ENCODE measurements around the gene ATP9A. TPM values are rescaled to one million over a fixed set of nuclear protein-coding genes. Genes with fewer than 3 reads are reported as not detected.

ATP9A gene
- total and polyA plus RNA-seq, 2 of the 8 experiments (the other 6 are each of a cell fraction or from before 2014, with no cell fraction given), result 5.0 to 6.4 TPM

GRCh38 chr20:51766994-51767866, 960 bp downstream of the ATP9A start (continued):
- TF ChIP-seq, protein P1, sequence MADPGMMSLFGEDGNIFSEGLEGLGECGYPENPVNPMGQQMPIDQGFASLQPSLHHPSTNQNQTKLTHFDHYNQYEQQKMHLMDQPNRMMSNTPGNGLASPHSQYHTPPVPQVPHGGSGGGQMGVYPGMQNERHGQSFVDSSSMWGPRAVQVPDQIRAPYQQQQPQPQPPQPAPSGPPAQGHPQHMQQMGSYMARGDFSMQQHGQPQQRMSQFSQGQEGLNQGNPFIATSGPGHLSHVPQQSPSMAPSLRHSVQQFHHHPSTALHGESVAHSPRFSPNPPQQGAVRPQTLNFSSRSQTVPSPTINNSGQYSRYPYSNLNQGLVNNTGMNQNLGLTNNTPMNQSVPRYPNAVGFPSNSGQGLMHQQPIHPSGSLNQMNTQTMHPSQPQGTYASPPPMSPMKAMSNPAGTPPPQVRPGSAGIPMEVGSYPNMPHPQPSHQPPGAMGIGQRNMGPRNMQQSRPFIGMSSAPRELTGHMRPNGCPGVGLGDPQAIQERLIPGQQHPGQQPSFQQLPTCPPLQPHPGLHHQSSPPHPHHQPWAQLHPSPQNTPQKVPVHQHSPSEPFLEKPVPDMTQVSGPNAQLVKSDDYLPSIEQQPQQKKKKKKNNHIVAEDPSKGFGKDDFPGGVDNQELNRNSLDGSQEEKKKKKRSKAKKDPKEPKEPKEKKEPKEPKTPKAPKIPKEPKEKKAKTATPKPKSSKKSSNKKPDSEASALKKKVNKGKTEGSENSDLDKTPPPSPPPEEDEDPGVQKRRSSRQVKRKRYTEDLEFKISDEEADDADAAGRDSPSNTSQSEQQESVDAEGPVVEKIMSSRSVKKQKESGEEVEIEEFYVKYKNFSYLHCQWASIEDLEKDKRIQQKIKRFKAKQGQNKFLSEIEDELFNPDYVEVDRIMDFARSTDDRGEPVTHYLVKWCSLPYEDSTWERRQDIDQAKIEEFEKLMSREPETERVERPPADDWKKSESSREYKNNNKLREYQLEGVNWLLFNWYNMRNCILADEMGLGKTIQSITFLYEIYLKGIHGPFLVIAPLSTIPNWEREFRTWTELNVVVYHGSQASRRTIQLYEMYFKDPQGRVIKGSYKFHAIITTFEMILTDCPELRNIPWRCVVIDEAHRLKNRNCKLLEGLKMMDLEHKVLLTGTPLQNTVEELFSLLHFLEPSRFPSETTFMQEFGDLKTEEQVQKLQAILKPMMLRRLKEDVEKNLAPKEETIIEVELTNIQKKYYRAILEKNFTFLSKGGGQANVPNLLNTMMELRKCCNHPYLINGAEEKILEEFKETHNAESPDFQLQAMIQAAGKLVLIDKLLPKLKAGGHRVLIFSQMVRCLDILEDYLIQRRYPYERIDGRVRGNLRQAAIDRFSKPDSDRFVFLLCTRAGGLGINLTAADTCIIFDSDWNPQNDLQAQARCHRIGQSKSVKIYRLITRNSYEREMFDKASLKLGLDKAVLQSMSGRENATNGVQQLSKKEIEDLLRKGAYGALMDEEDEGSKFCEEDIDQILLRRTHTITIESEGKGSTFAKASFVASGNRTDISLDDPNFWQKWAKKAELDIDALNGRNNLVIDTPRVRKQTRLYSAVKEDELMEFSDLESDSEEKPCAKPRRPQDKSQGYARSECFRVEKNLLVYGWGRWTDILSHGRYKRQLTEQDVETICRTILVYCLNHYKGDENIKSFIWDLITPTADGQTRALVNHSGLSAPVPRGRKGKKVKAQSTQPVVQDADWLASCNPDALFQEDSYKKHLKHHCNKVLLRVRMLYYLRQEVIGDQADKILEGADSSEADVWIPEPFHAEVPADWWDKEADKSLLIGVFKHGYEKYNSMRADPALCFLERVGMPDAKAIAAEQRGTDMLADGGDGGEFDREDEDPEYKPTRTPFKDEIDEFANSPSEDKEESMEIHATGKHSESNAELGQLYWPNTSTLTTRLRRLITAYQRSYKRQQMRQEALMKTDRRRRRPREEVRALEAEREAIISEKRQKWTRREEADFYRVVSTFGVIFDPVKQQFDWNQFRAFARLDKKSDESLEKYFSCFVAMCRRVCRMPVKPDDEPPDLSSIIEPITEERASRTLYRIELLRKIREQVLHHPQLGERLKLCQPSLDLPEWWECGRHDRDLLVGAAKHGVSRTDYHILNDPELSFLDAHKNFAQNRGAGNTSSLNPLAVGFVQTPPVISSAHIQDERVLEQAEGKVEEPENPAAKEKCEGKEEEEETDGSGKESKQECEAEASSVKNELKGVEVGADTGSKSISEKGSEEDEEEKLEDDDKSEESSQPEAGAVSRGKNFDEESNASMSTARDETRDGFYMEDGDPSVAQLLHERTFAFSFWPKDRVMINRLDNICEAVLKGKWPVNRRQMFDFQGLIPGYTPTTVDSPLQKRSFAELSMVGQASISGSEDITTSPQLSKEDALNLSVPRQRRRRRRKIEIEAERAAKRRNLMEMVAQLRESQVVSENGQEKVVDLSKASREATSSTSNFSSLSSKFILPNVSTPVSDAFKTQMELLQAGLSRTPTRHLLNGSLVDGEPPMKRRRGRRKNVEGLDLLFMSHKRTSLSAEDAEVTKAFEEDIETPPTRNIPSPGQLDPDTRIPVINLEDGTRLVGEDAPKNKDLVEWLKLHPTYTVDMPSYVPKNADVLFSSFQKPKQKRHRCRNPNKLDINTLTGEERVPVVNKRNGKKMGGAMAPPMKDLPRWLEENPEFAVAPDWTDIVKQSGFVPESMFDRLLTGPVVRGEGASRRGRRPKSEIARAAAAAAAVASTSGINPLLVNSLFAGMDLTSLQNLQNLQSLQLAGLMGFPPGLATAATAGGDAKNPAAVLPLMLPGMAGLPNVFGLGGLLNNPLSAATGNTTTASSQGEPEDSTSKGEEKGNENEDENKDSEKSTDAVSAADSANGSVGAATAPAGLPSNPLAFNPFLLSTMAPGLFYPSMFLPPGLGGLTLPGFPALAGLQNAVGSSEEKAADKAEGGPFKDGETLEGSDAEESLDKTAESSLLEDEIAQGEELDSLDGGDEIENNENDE (IDR thresholded peaks at IDR 0.05; ENCODE audit: insufficient replicate concordance, low read length), result no peak
- TF ChIP-seq HDAC2 (IDR thresholded peaks at IDR 0.05; ENCODE audit: borderline replicate concordance in 1 of 2, low read depth in 2 of 2, low read length in 2 of 2), result no peak
- no peak for TF ChIP-seq CTBP2 (IDR thresholded peaks at IDR 0.05; ENCODE audit: borderline replicate concordance, insufficient read depth, insufficient read length, low read length)
- TF ChIP-seq EP300 (IDR thresholded peaks at IDR 0.05; ENCODE audit: borderline replicate concordance in 1 of 2, low read depth in 2 of 2, low read length in 2 of 2), result no peak
- no peak for TF ChIP-seq BCL11A (IDR thresholded peaks at IDR 0.05; ENCODE audit: low read depth in 2 of 2, low read length in 2 of 2)
- TF ChIP-seq FOSL1 (IDR thresholded peaks at IDR 0.05; ENCODE audit: insufficient read depth, low read depth, low read length), result no peak
- TF ChIP-seq NRF1 (IDR thresholded peaks at IDR 0.05; ENCODE audit: low read depth, low read length), result no peak
- no peak for TF ChIP-seq SP4 (IDR thresholded peaks at IDR 0.05; ENCODE audit: low read length)
- TF ChIP-seq BRCA1 (IDR thresholded peaks at IDR 0.05; ENCODE audit: low read depth, low read length), result no peak

Measured in H1 (cell line).